Stimulated activated naive CD4-positive, alpha-beta T cell treated with Interleukin-2 at 50 U/mL for 16 hours (primary cell): ENCODE measurements around the gene GAGE12C.
"Not testable (repeated sequence)": the region's sequence is repeated elsewhere in the genome, so short reads cannot be mapped to it uniquely, and the experiment has no call there.

Experiments used
- DNase-seq: peaks from one replicate; lab custom pipeline; 2025; lab: John Stamatoyannopoulos, UW

Gene GAGE12C, protein sequence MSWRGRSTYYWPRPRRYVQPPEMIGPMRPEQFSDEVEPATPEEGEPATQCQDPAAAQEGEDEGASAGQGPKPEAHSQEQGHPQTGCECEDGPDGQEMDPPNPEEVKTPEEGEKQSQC

DNA sequence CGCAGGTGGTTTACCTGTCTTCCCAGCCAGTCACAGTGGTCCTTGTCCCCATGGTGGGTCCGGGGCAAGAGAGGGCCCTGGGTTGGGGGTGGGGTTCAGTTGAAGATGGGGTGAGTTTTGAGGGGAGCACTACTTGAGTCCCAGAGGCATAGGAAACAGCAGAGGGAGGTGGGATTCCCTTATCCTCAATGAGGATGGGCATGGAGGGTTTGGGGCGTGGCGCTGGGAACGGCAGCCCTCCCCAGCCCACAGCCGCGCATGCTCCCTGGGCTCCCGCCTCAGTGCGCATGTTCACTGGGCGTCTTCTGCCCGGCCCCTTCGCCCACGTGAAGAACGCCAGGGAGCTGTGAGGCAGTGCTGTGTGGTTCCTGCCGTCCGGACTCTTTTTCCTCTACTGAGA, at the start of gene GAGE12C:
Gene GAGE12C (plus strand): TSS at position 301 of the 400 bp plus-strand sequence. CDS start 1,155 bp downstream, outside the sequence.
- DNase-seq = not testable (repeated sequence)

DNA sequence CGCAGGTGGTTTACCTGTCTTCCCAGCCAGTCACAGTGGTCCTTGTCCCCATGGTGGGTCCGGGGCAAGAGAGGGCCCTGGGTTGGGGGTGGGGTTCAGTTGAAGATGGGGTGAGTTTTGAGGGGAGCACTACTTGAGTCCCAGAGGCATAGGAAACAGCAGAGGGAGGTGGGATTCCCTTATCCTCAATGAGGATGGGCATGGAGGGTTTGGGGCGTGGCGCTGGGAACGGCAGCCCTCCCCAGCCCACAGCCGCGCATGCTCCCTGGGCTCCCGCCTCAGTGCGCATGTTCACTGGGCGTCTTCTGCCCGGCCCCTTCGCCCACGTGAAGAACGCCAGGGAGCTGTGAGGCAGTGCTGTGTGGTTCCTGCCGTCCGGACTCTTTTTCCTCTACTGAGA, 9.5 kb downstream of the GAGE12C start, which contains the start of gene GAGE12D:
Gene GAGE12D (plus strand): TSS at position 301 of the 400 bp plus-strand sequence. CDS start 1,155 bp downstream, outside the sequence.
- not testable (repeated sequence) for DNase-seq

DNA sequence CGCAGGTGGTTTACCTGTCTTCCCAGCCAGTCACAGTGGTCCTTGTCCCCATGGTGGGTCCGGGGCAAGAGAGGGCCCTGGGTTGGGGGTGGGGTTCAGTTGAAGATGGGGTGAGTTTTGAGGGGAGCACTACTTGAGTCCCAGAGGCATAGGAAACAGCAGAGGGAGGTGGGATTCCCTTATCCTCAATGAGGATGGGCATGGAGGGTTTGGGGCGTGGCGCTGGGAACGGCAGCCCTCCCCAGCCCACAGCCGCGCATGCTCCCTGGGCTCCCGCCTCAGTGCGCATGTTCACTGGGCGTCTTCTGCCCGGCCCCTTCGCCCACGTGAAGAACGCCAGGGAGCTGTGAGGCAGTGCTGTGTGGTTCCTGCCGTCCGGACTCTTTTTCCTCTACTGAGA, 19.0 kb downstream of the GAGE12C start, which contains the start of gene GAGE12E:
Gene GAGE12E (plus strand): TSS at position 301 of the 400 bp plus-strand sequence. CDS start 1,155 bp downstream, outside the sequence.
- not testable (repeated sequence) for DNase-seq

DNA sequence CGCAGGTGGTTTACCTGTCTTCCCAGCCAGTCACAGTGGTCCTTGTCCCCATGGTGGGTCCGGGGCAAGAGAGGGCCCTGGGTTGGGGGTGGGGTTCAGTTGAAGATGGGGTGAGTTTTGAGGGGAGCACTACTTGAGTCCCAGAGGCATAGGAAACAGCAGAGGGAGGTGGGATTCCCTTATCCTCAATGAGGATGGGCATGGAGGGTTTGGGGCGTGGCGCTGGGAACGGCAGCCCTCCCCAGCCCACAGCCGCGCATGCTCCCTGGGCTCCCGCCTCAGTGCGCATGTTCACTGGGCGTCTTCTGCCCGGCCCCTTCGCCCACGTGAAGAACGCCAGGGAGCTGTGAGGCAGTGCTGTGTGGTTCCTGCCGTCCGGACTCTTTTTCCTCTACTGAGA, 28.6 kb downstream of the GAGE12C start, which contains the start of gene GAGE12F:
Gene GAGE12F (plus strand): TSS at position 301 of the 400 bp plus-strand sequence. CDS start 1,155 bp downstream, outside the sequence.
- not testable (repeated sequence) for DNase-seq

DNA sequence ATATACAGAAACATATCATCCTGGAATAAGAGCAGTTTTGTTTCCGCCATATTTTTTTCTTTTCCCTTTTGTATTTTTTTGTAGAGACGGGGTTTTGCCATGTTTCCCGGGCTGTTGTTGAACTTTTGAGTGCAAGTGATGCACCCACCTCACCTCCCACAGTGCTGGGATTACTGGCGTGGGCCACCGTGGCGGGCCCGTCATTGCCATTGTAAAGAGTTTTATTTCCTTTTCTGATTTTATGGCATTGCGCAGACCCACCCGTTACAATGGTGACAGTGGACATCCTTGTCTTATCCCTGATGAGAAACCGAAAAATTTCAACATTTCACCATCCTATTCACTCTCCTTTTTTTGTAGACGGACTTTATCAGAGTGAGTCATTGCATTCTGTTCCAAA, 36.8 kb downstream of the GAGE12C start:
- DNase-seq = not testable (repeated sequence)

DNA sequence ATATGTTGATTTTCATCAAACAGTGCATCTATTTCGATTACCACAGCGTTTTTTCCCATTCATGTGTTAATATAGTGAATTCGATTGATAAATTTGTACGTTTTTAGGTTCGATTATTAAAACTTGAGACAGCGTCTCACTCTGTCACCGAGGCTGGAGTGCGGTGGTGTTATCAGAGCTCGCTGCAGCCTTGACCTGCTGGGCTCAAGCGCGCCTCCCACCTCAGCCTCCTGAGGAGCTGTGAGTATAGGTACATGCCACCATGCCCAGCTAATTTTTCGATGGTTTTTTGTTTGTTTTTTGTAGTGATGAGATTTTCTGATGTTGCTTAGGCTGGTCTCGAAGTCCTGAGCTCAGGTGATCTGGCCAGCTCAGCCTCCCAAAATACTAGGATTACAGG, 37.2 kb downstream of the GAGE12C start:
- not testable (repeated sequence) for DNase-seq

DNA sequence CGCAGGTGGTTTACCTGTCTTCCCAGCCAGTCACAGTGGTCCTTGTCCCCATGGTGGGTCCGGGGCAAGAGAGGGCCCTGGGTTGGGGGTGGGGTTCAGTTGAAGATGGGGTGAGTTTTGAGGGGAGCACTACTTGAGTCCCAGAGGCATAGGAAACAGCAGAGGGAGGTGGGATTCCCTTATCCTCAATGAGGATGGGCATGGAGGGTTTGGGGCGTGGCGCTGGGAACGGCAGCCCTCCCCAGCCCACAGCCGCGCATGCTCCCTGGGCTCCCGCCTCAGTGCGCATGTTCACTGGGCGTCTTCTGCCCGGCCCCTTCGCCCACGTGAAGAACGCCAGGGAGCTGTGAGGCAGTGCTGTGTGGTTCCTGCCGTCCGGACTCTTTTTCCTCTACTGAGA, 38.1 kb downstream of the GAGE12C start, which contains the start of gene GAGE12G:
Gene GAGE12G (plus strand): TSS at position 301 of the 400 bp plus-strand sequence. CDS start 1,155 bp downstream, outside the sequence.
- not testable (repeated sequence) for DNase-seq

DNA sequence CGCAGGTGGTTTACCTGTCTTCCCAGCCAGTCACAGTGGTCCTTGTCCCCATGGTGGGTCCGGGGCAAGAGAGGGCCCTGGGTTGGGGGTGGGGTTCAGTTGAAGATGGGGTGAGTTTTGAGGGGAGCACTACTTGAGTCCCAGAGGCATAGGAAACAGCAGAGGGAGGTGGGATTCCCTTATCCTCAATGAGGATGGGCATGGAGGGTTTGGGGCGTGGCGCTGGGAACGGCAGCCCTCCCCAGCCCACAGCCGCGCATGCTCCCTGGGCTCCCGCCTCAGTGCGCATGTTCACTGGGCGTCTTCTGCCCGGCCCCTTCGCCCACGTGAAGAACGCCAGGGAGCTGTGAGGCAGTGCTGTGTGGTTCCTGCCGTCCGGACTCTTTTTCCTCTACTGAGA, 47.7 kb downstream of the GAGE12C start, which contains the start of gene GAGE12H:
Gene GAGE12H (plus strand): TSS at position 301 of the 400 bp plus-strand sequence. CDS start 1,155 bp downstream, outside the sequence.
- not testable (repeated sequence) for DNase-seq
